Subcutaneous abdominal adipose tissue (tissue), 5 donors: ENCODE data around the gene HDAC5.

Experiments
- H3K27ac ChIP-seq: one replicate; pipeline ENCODE4 v1.7.0; 2013; ENCODE audit warnings: low read depth, mild to moderate bottlenecking, inconsistent platforms, low read length, moderate library complexity
- H3K27me3 ChIP-seq, 5 donors: one replicate each; pipeline ENCODE4 v1.7.0; 2013; ENCODE audit warnings: low read length in 5 of 5, inconsistent platforms in 1 of 5; ENCODE audit not compliant: control insufficient read depth in 5 of 5, insufficient read depth in 4 of 5
- H3K36me3 ChIP-seq, 5 donors: one replicate each; pipeline ENCODE4 v1.7.0; 2013; ENCODE audit warnings: low read length in 5 of 5; ENCODE audit not compliant: control insufficient read depth in 5 of 5, insufficient read depth in 5 of 5
- H3K4me1 ChIP-seq, 5 donors: one replicate each; pipeline ENCODE4 v1.7.0; 2013; ENCODE audit warnings: low read length in 5 of 5, mild to moderate bottlenecking in 3 of 5, moderate library complexity in 1 of 5; ENCODE audit not compliant: control insufficient read depth in 5 of 5, insufficient read depth in 5 of 5
- H3K4me3 ChIP-seq, 5 donors: one replicate each; pipeline ENCODE4 v1.7.0; 2013; ENCODE audit warnings: low read length in 5 of 5, low read depth in 1 of 5
- H3K9ac ChIP-seq, 5 donors: one replicate each; pipeline ENCODE4 v1.7.0; 2013; ENCODE audit warnings: low read length in 5 of 5, mild to moderate bottlenecking in 4 of 5, moderate library complexity in 3 of 5
- H3K9me3 ChIP-seq, 5 donors: one replicate each; pipeline ENCODE4 v1.7.0; 2013; ENCODE audit warnings: low read length in 5 of 5; ENCODE audit not compliant: control insufficient read depth in 5 of 5
- donor health status: healthy.
- donor health status: healthy.
- donor health status: healthy.
- donor health status: healthy.
- donor health status: healthy.

The HDAC5 gene

GRCh38 chr17:44078412-44078811 is 45.0 kb downstream of the HDAC5 start:
- no peak overlapping the region for H3K9ac ChIP-seq
- no peaks in the 10 kb centered on the region for H3K27me3 ChIP-seq
- H3K27ac ChIP-seq, result no peak overlapping the region
- no peak overlapping the region for H3K4me3 ChIP-seq
- H3K9me3 ChIP-seq, result no peaks in the 10 kb centered on the region
- H3K36me3 ChIP-seq, result peaks cover 0 to 92% (median 84%) of the 10 kb centered on the region in 5 donors
- peaks cover 0 to 20% (median 15%) of the 10 kb centered on the region in 5 donors for H3K4me1 ChIP-seq

DNA sequence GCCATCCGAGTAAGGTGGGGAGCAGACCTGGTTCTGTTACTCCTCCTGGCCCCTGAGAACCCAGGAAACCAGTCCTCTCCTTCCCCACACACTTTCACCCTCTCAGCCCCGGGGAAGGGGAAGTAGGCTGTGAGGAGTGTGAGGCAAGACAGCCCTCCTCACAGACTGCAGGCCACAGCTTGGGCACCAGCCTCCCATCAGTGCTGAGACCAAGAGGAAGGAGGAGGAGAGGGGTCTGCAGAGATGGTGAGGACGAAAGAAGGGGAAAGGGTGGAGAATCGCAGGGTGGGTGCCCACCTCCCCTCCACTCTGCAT is 45.9 kb downstream of the HDAC5 start:
- peaks cover 0 to 23% (median 15%) of the 10 kb centered on the region in 5 donors for H3K4me1 ChIP-seq
- H3K4me3 ChIP-seq, result no peak overlapping the region
- no peaks in the 10 kb centered on the region for H3K9me3 ChIP-seq
- H3K27me3 ChIP-seq, result no peaks in the 10 kb centered on the region
- peaks cover 0 to 83% (median 75%) of the 10 kb centered on the region in 5 donors for H3K36me3 ChIP-seq
- peak overlapping the region in 3 of 5 donors; percentile 41 to 54 (median 49) for H3K9ac ChIP-seq
- peak overlapping the region; percentile 65 for H3K27ac ChIP-seq

DNA sequence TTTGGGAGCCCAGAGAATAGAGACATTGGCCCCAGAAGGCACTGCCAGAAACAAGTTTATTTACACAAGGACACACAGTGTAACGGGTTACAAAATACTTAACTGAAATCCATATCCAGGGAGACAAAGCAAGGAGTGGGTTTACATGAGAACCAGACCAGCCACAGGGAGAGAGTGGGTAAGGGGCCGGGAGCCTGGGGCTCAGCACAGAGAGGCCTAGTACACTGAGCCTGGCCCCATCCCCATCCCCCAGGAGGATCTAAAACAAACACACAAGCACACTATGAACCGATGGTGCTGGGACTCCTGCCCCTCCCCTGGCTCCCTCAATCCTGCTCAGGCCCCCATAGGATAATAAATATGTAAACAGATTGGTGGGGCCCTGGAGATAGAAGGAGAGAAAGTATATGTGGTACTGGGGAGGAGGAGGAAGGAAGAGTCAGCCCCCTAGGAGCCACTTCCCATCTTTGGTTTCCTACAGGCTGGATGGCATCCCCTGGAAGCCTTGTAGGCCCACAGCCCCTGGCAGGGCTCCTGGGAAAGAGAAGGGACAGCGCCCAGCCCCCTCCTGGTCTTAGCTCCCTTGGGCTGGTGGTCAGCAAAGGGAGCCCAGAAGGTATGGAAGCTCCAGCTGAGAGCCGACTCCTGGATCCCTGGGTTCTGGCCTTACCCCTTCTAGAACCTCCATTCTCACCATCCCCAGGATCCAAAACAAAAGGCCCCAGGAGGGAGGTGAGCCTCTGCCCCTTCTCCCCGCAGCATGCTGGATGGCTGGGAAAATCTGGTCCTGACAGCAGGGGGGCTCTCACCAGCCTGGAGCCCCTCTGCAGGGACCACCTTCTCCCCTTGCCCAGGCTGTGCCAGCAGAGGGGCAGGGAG is 46.5 kb downstream of the HDAC5 start:
- peak overlapping the region; percentile 65 for H3K27ac ChIP-seq
- H3K9me3 ChIP-seq, result no peaks in the 10 kb centered on the region
- peaks cover 0 to 78% (median 69%) of the 10 kb centered on the region in 5 donors for H3K36me3 ChIP-seq
- H3K27me3 ChIP-seq, result no peaks in the 10 kb centered on the region
- no peak overlapping the region for H3K4me3 ChIP-seq
- H3K9ac ChIP-seq, result peak overlapping the region in 3 of 5 donors; percentile 41 to 54 (median 49)
- peaks cover 0 to 25% (median 16%) of the 10 kb centered on the region in 5 donors for H3K4me1 ChIP-seq

DNA sequence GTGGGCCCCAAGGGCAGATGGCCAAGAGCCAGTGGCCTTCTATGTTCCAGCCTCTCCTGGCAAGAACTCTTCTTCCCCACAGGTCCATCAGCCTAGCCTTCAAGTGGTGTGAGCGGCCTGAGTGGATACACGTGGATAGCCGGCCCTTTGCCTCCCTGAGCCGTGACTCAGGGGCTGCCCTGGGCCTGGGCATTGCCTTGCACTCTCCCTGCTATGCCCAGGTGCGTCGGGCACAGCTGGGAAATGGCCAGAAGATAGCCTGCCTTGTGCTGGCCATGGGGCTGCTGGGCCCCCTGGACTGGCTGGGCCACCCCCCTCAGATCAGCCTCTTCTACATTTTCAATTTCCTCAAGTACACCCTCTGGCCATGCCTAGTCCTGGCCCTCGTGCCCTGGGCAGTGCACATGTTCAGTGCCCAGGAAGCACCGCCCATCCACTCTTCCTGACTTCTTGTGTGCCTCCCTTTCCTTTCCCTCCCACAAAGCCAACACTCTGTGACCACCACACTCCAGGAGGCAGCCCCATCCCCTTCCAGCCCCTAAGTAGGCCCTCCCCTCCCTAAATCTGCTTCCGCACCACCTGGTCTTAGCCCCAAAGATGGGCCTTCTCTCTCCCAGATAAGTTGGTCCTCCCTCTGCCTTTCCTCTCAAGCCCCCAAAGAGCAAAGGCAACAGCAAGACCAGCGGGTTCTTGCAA is 47.7 kb downstream of the HDAC5 start:
- H3K27ac ChIP-seq, result no peak overlapping the region

DNA sequence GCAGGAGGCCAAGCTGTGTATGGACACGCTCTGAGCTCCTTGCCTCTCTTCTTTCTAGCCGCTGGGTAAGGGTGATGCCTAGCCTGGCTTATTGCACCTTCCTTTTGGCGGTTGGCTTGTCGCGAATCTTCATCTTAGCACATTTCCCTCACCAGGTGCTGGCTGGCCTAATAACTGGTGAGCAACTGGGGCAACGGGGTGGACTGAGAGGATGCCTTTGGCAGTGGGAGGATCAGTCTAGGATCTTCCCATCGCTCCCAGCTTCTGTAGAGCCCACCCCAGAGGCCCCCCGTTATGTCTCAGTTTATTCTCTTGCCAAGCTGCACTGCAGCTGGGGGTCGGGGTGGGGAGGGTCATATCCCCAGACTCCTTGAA is 48.5 kb downstream of the HDAC5 start:
- H3K9ac ChIP-seq, result no peak overlapping the region
- peaks cover 5 to 41% (median 33%) of the 10 kb centered on the region in 5 donors for H3K4me1 ChIP-seq
- no peak overlapping the region for H3K27ac ChIP-seq
- H3K27me3 ChIP-seq, result no peaks in the 10 kb centered on the region
- H3K36me3 ChIP-seq, result peaks cover 0 to 60% (median 54%) of the 10 kb centered on the region in 5 donors
- no peaks in the 10 kb centered on the region for H3K9me3 ChIP-seq
- H3K4me3 ChIP-seq, result no peak overlapping the region

More for the DNA sequence above, 47.7 kb downstream of the HDAC5 start:
- Histone ChIP-seq H3K4me3 (no peak overlapping the region), H3K4me1 (peaks cover 5 to 37% (median 28%) of the 10 kb centered on the region in 5 donors), H3K27me3 (no peaks in the 10 kb centered on the region), H3K9me3 (no peaks in the 10 kb centered on the region), H3K36me3 (peaks cover 0 to 69% (median 63%) of the 10 kb centered on the region in 5 donors), H3K9ac (peak overlapping the region in 2 of 5 donors; percentile 5 to 35)

DNA sequence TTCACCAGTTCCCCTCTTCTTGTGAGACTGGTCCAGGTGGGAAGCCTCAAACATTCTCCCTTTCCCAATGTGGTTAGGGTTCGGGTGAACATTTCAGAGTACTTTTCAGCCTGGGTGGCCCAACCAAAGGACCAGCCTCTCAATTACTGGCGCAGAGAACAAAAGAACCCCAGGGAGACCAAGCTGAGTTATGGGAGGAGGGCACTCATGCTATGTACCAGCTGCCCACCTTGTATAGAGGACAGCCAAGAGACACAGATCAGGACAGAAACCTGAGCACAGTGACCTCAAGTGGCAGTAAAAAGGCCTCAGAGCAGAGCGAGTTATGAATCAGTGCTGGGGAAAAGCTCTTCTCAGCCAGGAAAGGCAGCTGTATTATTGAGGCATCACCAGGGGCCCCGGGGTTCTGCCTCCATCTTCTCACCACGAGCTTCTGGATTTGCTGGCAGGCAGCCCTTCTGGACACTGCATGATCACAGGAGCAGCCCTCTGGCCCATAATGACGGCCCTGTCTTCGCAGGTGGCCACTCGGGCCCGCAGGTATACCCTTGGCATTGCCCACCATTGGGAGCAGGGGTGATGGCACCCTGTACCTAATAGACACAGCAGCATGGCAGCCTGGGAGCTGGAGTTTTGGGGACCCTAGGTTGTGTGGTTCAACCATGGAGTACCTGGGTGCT is 49.1 kb downstream of the HDAC5 start:
- H3K4me1 ChIP-seq, result peaks cover 5 to 42% (median 36%) of the 10 kb centered on the region in 5 donors
- H3K9me3 ChIP-seq, result no peaks in the 10 kb centered on the region
- no peak overlapping the region for H3K27ac ChIP-seq
- no peaks in the 10 kb centered on the region for H3K27me3 ChIP-seq
- peaks cover 0 to 55% (median 52%) of the 10 kb centered on the region in 5 donors for H3K36me3 ChIP-seq
- H3K9ac ChIP-seq, result no peak overlapping the region
- H3K4me3 ChIP-seq, result no peak overlapping the region

DNA sequence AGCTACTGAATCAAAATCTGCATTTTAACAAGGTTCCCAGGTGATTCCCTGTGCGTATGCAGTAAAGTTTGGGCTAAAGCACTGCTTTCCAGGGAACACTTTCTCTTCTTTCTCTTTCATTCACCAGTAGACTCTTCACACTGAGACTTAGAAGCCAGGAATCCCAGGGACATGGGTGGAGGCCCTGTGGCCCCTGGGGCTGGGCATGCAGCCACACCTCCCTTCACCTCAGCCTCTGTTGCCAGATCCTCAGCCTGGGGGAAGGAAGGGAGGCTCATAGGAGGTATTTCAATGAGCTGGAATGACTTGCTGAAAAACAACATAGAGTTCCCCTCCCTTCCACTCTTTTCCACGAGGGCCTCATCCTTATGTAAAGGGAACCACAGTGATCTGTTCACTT is 51.7 kb downstream of the HDAC5 start:
- Histone ChIP-seq H3K4me3 (peak overlapping the region in 4 of 5 donors; percentile 15 to 89 (median 74)), H3K9ac (peak overlapping the region in 4 of 5 donors; percentile 1 to 89 (median 83)), H3K4me1 (peaks cover 5 to 40% (median 34%) of the 10 kb centered on the region in 5 donors), H3K27ac (peak overlapping the region; percentile 90), H3K9me3 (no peaks in the 10 kb centered on the region), H3K36me3 (peaks cover 0 to 30% (median 29%) of the 10 kb centered on the region in 5 donors), H3K27me3 (no peaks in the 10 kb centered on the region)

DNA sequence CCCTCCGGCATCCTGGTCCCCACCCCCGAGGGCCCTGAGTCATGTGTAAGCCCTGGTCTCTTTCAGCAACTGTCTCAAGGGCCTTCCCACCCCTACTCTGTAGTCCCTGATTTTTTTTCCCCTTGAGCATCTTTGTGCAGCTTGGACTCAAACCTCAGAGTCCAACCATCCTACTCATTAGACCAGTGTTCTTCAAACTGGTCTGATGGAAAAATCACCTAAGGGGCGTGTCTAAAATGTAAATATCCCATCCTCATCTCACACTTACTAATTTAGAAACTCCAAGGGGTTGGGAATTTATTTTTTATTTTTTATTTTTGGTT is 52.3 kb downstream of the HDAC5 start:
- Histone ChIP-seq H3K4me1 (peaks cover 5 to 36% (median 31%) of the 10 kb centered on the region in 5 donors), H3K27ac (peak overlapping the region; percentile 90), H3K27me3 (no peaks in the 10 kb centered on the region), H3K36me3 (peaks cover 0 to 24% (median 23%) of the 10 kb centered on the region in 5 donors), H3K4me3 (peak overlapping the region; percentile 59 to 89 (median 89)), H3K9me3 (no peaks in the 10 kb centered on the region), H3K9ac (peak overlapping the region; percentile 68 to 89 (median 86))

- Histone ChIP-seq H3K9ac (peak within 1 kb of the TSS; percentile 68 to 89 (median 86)), H3K27me3 (no peaks in the 10 kb centered on the region), H3K9me3 (no peaks in the 10 kb centered on the region), H3K27ac (peak within 1 kb of the TSS; percentile 90), H3K4me3 (peak within 1 kb of the TSS; percentile 65 to 89 (median 89)), H3K36me3 (peaks cover 0 to 18% (median 18%) of the 10 kb centered on the region in 5 donors), H3K4me1 (peaks cover 5 to 39% (median 34%) of the 10 kb centered on the region in 5 donors)
These were observed 52.8 kb downstream of the HDAC5 start, which contains the start of gene G6PC3 for GRCh38 chr17:44070455-44071197. G6PC3 (plus strand) TSS chr17:44070735; CDS start chr17:44070966, 231 bp downstream.
